ENCODE results near the gene RFX5. TPM values are rescaled to one million over a fixed set of nuclear protein-coding genes. Genes with fewer than 3 reads are reported as not detected.

RFX5 gene
- total and polyA plus RNA-seq, 9 of the 15 experiments (the other 6 are each of a cell fraction or from before 2014, with no cell fraction given) = 3.8 to 48.2 (median 32.2) TPM

- TF ChIP-seq, protein P1, sequence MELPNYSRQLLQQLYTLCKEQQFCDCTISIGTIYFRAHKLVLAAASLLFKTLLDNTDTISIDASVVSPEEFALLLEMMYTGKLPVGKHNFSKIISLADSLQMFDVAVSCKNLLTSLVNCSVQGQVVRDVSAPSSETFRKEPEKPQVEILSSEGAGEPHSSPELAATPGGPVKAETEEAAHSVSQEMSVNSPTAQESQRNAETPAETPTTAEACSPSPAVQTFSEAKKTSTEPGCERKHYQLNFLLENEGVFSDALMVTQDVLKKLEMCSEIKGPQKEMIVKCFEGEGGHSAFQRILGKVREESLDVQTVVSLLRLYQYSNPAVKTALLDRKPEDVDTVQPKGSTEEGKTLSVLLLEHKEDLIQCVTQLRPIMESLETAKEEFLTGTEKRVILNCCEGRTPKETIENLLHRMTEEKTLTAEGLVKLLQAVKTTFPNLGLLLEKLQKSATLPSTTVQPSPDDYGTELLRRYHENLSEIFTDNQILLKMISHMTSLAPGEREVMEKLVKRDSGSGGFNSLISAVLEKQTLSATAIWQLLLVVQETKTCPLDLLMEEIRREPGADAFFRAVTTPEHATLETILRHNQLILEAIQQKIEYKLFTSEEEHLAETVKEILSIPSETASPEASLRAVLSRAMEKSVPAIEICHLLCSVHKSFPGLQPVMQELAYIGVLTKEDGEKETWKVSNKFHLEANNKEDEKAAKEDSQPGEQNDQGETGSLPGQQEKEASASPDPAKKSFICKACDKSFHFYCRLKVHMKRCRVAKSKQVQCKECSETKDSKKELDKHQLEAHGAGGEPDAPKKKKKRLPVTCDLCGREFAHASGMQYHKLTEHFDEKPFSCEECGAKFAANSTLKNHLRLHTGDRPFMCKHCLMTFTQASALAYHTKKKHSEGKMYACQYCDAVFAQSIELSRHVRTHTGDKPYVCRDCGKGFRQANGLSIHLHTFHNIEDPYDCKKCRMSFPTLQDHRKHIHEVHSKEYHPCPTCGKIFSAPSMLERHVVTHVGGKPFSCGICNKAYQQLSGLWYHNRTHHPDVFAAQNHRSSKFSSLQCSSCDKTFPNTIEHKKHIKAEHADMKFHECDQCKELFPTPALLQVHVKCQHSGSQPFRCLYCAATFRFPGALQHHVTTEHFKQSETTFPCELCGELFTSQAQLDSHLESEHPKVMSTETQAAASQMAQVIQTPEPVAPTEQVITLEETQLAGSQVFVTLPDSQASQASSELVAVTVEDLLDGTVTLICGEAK (IDR thresholded peaks at IDR 0.05) = 0 out of 2 replicates have a peak, but pooled peaks have one; percentile 35
- TF ChIP-seq, protein P1 (CRISPR knock-in tag; IDR thresholded peaks at IDR 0.05) = no peak
- no peak for TF ChIP-seq ZNF124 (CRISPR knock-in tag; IDR thresholded peaks at IDR 0.05)
- TF ChIP-seq NKRF (IDR thresholded peaks at IDR 0.05; ENCODE audit: borderline replicate concordance) = no peak
- no peak for TF ChIP-seq PYGO2 (tag; IDR thresholded peaks at IDR 0.05)
- no peak for TF ChIP-seq HNRNPUL1 (IDR thresholded peaks at IDR 0.05; ENCODE audit: low read length)
- no peak for TF ChIP-seq ARHGAP35 (IDR thresholded peaks at IDR 0.05; ENCODE audit: partially characterized antibody)
- no peak for TF ChIP-seq ZNF431 (CRISPR knock-in tag; IDR thresholded peaks at IDR 0.05)
- peak; percentile 86 for TF ChIP-seq SPI1 (IDR thresholded peaks at IDR 0.05; ENCODE audit: borderline replicate concordance, low read depth, low read length)
- TF ChIP-seq EZH2 (IDR thresholded peaks at IDR 0.05; ENCODE audit: borderline replicate concordance, low read depth, low read length) = no peak
- TF ChIP-seq, protein P2, sequence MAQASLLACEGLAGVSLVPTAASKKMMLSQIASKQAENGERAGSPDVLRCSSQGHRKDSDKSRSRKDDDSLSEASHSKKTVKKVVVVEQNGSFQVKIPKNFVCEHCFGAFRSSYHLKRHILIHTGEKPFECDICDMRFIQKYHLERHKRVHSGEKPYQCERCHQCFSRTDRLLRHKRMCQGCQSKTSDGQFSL (CRISPR knock-in tag; IDR thresholded peaks at IDR 0.05) = peak; percentile 73
- TF ChIP-seq, protein P2 (tag; IDR thresholded peaks at IDR 0.05) = no peak; a peak in 2 of 4 replicates
- TF ChIP-seq USF1 (CRISPR knock-in tag; IDR thresholded peaks at IDR 0.05) = no peak
- TF ChIP-seq ZNF175 (CRISPR knock-in tag; IDR thresholded peaks at IDR 0.05; ENCODE audit: low read depth) = no peak
- TF ChIP-seq EGR1 (conservative IDR thresholded peaks at IDR 0.05) = peak; percentile 43
- TF ChIP-seq MAZ (CRISPR knock-in tag; conservative IDR thresholded peaks at IDR 0.05 in 1 of 2, IDR thresholded peaks at IDR 0.05 in 1 of 2) = peak in 1 of 2 experiments; percentile 77; a peak in 1 of 4 replicates
Measured at GRCh38 chr1:151326619-151327222, 20.3 kb downstream of the RFX5 start (continued).

All from K562 (cell line).